Measurements from ENCODE around the gene FMN1. TPM values are rescaled to one million over a fixed set of nuclear protein-coding genes. Genes with fewer than 3 reads are reported as not detected.

Gene FMN1
- total and polyA plus RNA-seq, 10 of the 15 experiments (the other 5 are each of a cell fraction or from before 2014, with no cell fraction given) = 0.05 to 0.16 (median 0.08) TPM; not detected in 4

DNA sequence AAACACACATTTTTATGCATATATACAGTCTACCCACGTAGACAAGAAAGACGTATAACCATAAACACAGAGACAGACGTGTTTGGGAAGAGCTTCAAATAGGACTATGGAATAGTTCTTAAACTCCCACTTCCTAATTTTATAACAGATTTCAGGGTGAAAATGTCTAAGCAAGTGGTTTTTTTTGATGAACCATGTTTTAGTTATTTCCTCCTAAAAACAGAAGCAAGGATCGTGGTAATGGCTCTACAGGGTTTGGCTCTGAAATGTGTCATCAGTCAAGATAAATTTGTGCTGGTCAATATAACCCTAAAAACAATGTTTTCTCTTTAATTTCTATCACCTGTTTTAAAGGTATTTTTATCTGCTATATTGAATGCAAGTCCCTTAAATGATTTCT lies 58.2 kb downstream of the FMN1 start:
- 14% methylated on average over 4 of the region's 4 CpGs for WGBS (ENCODE audit: insufficient coverage, insufficient replicate concordance, low lambda C conversion rate, missing lambda C conversion rate)
- Histone ChIP-seq H4K20me1 (ENCODE audit: control insufficient read depth, insufficient read depth) (no peaks in the 10 kb centered on the region), H3K9ac (ENCODE audit: control insufficient read depth, insufficient read depth, low read length) (no peak overlapping the region), H3K27me3 (replicated peaks in 1 of 2; ENCODE audit: control insufficient read depth in 2 of 2, insufficient read depth in 2 of 2, low read length in 1 of 2) (no peaks in the 10 kb centered on the region; a peak in 2 of 4 replicates), H3K4me3 (no peak overlapping the region), H2AFZ (ENCODE audit: control insufficient read depth, low read depth, low read length) (no peak overlapping the region), H3K4me1 (ENCODE audit: control insufficient read depth, insufficient read depth, low read length) (no peaks in the 10 kb centered on the region), H3K27ac (ENCODE audit: control insufficient read depth, insufficient read depth) (no peak overlapping the region), H3K9me3 (replicated peaks; ENCODE audit: control insufficient read depth, insufficient read depth, low read length) (no peaks in the 10 kb centered on the region), H3K36me3 (ENCODE audit: control insufficient read depth in 2 of 2, insufficient read depth in 2 of 2, low read length in 1 of 2) (no peaks in the 10 kb centered on the region), H3K79me2 (ENCODE audit: control insufficient read depth, insufficient read depth, low read length) (no peaks in the 10 kb centered on the region), H3K4me2 (ENCODE audit: control insufficient read depth, insufficient read depth) (no peak overlapping the region)
- intact Hi-C loops (cut with micrococcal nuclease; ENCODE audit: unreplicated experiment) (no loop called here), in situ Hi-C loops (cut with MboI) (no loop called here)
- POLR2A ChIA-PET = no interaction called here
- CTCF ChIA-PET = interaction anchor here (0.6 to 0.9 kb wide), 3 partner anchors 14 to 50 kb away, joined by 3 read pairs; no protein-coding TSS in a partner anchor
- TF ChIP-seq SMAD5 (IDR thresholded peaks at IDR 0.05; ENCODE audit: low read depth) = no peak
- TF ChIP-seq, protein P1, sequence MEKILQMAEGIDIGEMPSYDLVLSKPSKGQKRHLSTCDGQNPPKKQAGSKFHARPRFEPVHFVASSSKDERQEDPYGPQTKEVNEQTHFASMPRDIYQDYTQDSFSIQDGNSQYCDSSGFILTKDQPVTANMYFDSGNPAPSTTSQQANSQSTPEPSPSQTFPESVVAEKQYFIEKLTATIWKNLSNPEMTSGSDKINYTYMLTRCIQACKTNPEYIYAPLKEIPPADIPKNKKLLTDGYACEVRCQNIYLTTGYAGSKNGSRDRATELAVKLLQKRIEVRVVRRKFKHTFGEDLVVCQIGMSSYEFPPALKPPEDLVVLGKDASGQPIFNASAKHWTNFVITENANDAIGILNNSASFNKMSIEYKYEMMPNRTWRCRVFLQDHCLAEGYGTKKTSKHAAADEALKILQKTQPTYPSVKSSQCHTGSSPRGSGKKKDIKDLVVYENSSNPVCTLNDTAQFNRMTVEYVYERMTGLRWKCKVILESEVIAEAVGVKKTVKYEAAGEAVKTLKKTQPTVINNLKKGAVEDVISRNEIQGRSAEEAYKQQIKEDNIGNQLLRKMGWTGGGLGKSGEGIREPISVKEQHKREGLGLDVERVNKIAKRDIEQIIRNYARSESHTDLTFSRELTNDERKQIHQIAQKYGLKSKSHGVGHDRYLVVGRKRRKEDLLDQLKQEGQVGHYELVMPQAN (conservative IDR thresholded peaks at IDR 0.05) = no peak
- no peak for TF ChIP-seq TCF12 (IDR thresholded peaks at IDR 0.05; ENCODE audit: low read depth, low read length)
- TF ChIP-seq SPI1 (IDR thresholded peaks at IDR 0.05; ENCODE audit: borderline replicate concordance, insufficient read depth, low read depth, low read length) = no peak
- TF ChIP-seq IRF4 (IDR thresholded peaks at IDR 0.05; ENCODE audit: low read depth, low read length) = no peak
- no peak for TF ChIP-seq GABPA (IDR thresholded peaks at IDR 0.05; ENCODE audit: low read depth)
- TF ChIP-seq, protein P2, sequence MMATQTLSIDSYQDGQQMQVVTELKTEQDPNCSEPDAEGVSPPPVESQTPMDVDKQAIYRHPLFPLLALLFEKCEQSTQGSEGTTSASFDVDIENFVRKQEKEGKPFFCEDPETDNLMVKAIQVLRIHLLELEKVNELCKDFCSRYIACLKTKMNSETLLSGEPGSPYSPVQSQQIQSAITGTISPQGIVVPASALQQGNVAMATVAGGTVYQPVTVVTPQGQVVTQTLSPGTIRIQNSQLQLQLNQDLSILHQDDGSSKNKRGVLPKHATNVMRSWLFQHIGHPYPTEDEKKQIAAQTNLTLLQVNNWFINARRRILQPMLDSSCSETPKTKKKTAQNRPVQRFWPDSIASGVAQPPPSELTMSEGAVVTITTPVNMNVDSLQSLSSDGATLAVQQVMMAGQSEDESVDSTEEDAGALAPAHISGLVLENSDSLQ (IDR thresholded peaks at IDR 0.05) = no peak
- no peak for TF ChIP-seq FOS (IDR thresholded peaks at IDR 0.05; ENCODE audit: borderline replicate concordance, extremely low read depth, insufficient read length)
- TF ChIP-seq, protein P3, sequence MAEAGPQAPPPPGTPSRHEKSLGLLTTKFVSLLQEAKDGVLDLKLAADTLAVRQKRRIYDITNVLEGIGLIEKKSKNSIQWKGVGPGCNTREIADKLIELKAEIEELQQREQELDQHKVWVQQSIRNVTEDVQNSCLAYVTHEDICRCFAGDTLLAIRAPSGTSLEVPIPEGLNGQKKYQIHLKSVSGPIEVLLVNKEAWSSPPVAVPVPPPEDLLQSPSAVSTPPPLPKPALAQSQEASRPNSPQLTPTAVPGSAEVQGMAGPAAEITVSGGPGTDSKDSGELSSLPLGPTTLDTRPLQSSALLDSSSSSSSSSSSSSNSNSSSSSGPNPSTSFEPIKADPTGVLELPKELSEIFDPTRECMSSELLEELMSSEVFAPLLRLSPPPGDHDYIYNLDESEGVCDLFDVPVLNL (IDR thresholded peaks at IDR 0.05; ENCODE audit: low read depth, low read length) = no peak
- no peak for TF ChIP-seq RB1 (IDR thresholded peaks at IDR 0.05; ENCODE audit: borderline replicate concordance)
- no peak for TF ChIP-seq FOXM1 (IDR thresholded peaks at IDR 0.05; ENCODE audit: low read depth, low read length)
- no peak for TF ChIP-seq MEF2B (IDR thresholded peaks at IDR 0.05; ENCODE audit: partially characterized antibody, poor library complexity, severe bottlenecking)
- no peak for TF ChIP-seq JUNB (IDR thresholded peaks at IDR 0.05)
- no peak for TF ChIP-seq YBX1 (IDR thresholded peaks at IDR 0.05)
- no peak for TF ChIP-seq STAT3 (IDR thresholded peaks at IDR 0.05; ENCODE audit: low read depth, low read length)
- RAD21 ChIA-PET (ENCODE audit: unreplicated experiment) = no interaction called here
- DNase-seq (ENCODE audit: low read depth, low spot score) (no peak), ATAC-seq (no peak), FAIRE-seq (no peak)
- SMC1A ChIA-PET (ENCODE audit: uncharacterized antibody, unreplicated experiment) = no interaction called here
- BruUV-seq (replicated peaks) = no TSS peak

Data from GM12878 (cell line).